Nephron progenitor cell (in vitro differentiated cells): Measurements from ENCODE around the gene DLX1.
A peak's percentile ranks its signal among the peaks of the same experiment; 100 is the strongest.

ENCODE experiments used
- DNase-seq: peaks from one replicate; pipeline ENCODE4 v3.0.0; 2021
- H3K27ac Mint-ChIP-seq: 2 replicates; pipeline ENCODE4 v1.8.0; 2021; ENCODE audit warnings: mild to moderate bottlenecking, moderate library complexity, mixed read lengths
- H3K27me3 Mint-ChIP-seq: 2 replicates; pipeline ENCODE4 v1.8.0; 2021; ENCODE audit warnings: mild to moderate bottlenecking, low read depth, mixed read lengths; ENCODE audit not compliant: poor library complexity
- H3K36me3 Mint-ChIP-seq: 2 replicates; pipeline ENCODE4 v1.8.0; 2021; ENCODE audit warnings: low read depth, mixed read lengths
- H3K4me1 Mint-ChIP-seq: 2 replicates; pipeline ENCODE4 v1.8.0; 2021; ENCODE audit warnings: mixed read lengths
- H3K4me3 Mint-ChIP-seq: 2 replicates; pipeline ENCODE4 v1.8.0; 2021; ENCODE audit warnings: mild to moderate bottlenecking, moderate library complexity, mixed read lengths
- H3K9me3 Mint-ChIP-seq: 2 replicates; pipeline ENCODE4 v1.8.0; 2021; ENCODE audit warnings: mild to moderate bottlenecking, moderate library complexity, mixed read lengths
- TF ChIP-seq, protein P1 (sequence below): fragments of 200-600 bp; sonication (generic); IDR thresholded peaks from 2 replicates; pipeline ENCODE4 v1.5.0; 2021; ENCODE audit warnings: antibody characterized with exemption

DLX1 gene

DNA sequence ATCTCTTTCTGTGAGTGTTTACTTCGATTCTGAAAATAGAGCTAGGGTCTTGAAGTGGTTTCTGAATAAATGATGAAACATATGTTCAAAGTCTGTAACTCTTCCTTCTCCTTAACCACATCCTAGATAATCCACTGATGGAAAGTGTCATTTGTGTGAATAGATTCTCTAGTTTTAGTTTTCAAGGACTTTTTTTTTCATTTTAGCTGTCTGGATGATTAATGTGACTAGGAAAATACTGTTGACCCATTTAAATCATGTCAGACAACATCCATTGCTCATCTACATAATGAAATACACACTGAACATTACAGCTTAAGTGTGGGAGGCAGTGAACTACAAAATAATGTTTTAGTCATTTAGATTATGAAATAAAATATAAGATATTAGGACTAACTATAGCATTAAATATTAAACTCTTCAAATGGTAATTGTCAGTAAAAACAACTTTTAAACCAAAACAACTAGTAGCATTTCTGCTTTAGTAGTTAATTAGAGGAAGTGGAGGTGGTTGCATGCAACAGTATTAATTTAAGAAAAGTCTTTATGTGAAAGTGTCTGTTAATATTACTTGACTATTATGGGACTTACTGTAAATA is 39.1 kb upstream of the DLX1 start:
- TF ChIP-seq, protein P1, sequence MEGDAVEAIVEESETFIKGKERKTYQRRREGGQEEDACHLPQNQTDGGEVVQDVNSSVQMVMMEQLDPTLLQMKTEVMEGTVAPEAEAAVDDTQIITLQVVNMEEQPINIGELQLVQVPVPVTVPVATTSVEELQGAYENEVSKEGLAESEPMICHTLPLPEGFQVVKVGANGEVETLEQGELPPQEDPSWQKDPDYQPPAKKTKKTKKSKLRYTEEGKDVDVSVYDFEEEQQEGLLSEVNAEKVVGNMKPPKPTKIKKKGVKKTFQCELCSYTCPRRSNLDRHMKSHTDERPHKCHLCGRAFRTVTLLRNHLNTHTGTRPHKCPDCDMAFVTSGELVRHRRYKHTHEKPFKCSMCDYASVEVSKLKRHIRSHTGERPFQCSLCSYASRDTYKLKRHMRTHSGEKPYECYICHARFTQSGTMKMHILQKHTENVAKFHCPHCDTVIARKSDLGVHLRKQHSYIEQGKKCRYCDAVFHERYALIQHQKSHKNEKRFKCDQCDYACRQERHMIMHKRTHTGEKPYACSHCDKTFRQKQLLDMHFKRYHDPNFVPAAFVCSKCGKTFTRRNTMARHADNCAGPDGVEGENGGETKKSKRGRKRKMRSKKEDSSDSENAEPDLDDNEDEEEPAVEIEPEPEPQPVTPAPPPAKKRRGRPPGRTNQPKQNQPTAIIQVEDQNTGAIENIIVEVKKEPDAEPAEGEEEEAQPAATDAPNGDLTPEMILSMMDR, result no peak
- no peak overlapping the region for H3K27ac Mint-ChIP-seq
- no peaks in the 10 kb centered on the region for H3K9me3 Mint-ChIP-seq
- peaks cover 15% of the 10 kb centered on the region for H3K4me1 Mint-ChIP-seq
- DNase-seq, result no peak
- no peak overlapping the region for H3K4me3 Mint-ChIP-seq
- H3K27me3 Mint-ChIP-seq, result no peaks in the 10 kb centered on the region
- no peaks in the 10 kb centered on the region for H3K36me3 Mint-ChIP-seq

DNA sequence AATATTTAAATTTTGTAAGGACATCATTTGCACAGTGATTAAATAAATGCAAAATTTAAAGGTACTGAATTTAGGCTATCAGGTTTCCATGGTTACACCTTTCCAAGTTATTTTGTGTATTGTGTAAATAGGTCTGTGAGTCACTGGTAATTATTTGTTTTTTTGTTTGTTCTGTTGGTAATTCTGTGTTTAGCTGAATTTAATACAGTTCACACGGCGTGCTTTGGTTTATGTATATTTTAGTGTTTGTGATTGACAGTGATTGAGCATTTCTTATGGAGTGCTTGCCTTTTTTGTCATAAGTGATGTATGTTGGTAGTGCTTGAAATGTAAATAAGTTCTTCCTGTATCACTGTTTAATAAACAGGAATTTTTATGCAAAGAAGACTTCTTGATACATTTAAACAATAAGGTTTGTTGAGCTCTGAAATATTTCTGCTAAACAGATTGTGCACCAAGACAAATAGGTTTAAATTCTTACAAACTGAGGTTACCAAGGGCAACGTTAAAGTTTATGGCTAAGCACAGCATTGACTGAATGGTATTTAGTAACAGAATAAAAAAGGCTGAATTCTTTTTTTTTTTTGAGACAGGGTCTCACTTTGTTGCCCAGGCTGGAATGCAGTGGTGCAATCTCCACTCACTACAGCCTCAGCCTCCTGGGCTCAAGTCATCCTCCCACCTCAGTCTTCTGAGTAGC is 38.3 kb upstream of the DLX1 start:
- Mint-ChIP-seq H3K4me1 (peaks cover 23% of the 10 kb centered on the region), H3K36me3 (no peaks in the 10 kb centered on the region), H3K27me3 (no peaks in the 10 kb centered on the region), H3K4me3 (no peak overlapping the region), H3K9me3 (no peaks in the 10 kb centered on the region), H3K27ac (no peak overlapping the region)
- DNase-seq, result no peak
- TF ChIP-seq, protein P1, result no peak

DNA sequence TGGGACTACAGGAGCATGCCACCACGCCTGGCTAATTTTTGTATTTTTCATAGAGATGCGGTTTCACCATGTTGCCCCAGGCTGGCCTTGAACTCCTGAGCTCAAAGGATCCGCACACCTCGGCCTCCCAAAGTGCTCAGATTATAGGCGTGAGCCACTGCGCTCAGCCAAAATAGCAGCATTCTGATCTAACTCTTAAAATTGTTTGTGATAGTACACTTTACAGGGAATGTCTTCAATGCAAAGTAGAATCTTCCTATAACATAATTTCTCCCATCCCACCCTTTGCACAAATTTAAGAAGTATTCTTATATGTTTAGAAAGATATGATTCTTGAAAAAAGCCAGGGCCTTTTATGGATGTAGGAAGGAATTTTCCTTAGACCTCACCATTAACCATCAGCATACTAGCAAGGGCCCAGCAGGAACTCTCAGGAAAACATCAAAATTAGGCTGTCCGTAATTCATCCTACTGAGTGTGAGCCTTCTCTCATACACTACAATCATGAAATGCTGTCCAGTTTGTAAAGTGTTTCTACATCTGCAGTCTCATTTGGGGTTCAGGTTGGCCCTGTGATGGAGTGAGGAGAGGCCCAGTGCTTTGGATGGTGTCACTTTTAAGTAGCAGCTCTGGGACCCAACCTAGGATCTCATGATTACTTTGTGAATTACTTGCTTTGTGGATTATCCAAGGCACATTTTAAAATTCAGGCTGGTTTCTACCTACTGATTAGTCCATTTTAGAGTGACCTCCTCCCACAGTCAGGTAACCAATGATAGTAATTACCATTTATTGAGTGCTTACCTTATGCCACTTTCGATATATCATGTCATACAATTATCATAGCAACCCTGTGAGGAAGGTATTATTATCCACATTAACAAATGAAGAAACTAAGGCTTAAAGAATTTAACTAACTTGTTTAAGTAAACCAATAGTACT is 37.5 kb upstream of the DLX1 start:
- H3K27me3 Mint-ChIP-seq, result no peaks in the 10 kb centered on the region
- H3K9me3 Mint-ChIP-seq, result no peaks in the 10 kb centered on the region
- peaks cover 31% of the 10 kb centered on the region for H3K4me1 Mint-ChIP-seq
- H3K4me3 Mint-ChIP-seq, result no peak overlapping the region
- no peaks in the 10 kb centered on the region for H3K36me3 Mint-ChIP-seq
- TF ChIP-seq, protein P1, result no peak
- peak overlapping the region; percentile 28 for H3K27ac Mint-ChIP-seq
- DNase-seq, result no peak

DNA sequence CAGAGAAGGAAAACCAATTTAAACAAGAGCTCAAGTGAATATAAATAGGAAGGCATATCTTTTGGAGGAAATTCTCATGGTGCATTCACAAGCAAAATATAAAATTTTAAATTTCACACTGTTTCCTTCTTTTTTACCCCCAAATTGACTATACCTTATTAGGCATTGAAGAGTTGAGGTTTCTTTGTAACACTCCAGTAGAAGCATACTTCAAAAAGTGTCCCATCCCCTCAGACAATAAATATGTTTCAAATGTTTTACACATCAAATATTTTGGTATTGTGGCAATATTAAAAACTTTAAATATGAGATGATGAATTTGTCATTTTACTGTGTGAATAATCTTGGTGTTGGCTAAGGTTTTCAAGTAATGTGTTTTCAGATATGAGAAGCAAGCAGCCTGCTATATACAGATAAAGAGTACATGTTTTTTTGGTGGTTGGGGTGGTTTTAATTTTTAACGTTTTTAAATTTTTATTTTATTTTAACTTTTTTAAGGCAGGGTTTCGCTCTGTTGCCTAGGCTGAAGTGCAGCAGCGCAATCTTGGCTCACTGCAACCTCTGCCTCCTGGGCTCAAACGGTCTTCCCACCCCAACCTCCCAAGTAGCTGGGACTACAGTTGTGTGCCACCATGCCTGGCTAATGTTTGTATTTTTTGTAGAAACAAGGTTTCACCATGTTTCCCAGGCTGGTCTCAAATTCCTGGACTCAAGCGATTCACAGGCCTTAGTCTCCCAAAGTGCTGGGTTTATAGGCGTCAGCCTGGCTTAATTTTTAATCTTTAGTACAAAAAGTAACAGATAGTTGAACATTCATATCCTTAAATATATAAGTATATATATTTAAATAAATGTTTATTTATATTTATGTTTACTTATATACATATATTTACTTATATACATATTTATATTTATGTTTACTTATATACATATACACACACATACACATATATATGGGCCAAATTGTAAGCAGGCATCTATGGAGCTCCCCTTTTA is 36.5 kb upstream of the DLX1 start:
- no peaks in the 10 kb centered on the region for H3K9me3 Mint-ChIP-seq
- TF ChIP-seq, protein P1, result no peak
- H3K27me3 Mint-ChIP-seq, result no peaks in the 10 kb centered on the region
- peaks cover 41% of the 10 kb centered on the region for H3K4me1 Mint-ChIP-seq
- H3K27ac Mint-ChIP-seq, result no peak overlapping the region
- DNase-seq, result no peak
- no peaks in the 10 kb centered on the region for H3K36me3 Mint-ChIP-seq
- H3K4me3 Mint-ChIP-seq, result no peak overlapping the region

DNA sequence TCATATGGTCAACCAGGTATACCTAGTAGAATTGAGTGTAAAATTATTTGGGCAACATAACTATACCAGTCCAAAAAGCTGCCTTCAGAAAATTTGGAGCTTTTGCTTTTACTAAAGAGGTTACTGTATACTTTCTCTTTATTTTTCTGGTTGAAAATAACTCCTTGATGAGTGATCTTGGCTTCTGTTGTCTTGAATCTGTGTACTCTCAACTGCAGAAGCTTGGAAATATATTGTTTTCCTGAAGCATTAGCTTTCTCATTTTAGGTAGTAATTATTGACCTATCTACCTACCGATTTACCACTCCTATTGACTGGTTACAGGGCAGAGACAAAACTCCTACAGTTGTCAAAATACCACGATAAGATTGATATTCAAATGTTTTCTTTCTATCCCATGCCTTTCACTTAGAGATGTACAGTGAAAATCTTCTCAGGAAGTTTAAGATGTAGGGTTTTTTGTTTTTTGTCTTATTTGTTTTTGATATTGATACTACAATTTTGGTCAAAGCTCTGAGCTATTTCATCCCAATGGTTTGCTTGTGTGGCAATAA is 35.7 kb upstream of the DLX1 start:
- no peaks in the 10 kb centered on the region for H3K27me3 Mint-ChIP-seq
- DNase-seq, result no peak
- H3K36me3 Mint-ChIP-seq, result no peaks in the 10 kb centered on the region
- H3K4me3 Mint-ChIP-seq, result no peak overlapping the region
- TF ChIP-seq, protein P1, result no peak
- H3K27ac Mint-ChIP-seq, result no peak overlapping the region
- peaks cover 43% of the 10 kb centered on the region for H3K4me1 Mint-ChIP-seq
- no peaks in the 10 kb centered on the region for H3K9me3 Mint-ChIP-seq
